ENCODE measurements around the gene METAP2.
A peak's percentile ranks its signal among the peaks of the same experiment; 100 is the strongest.
"Not testable (repeated sequence)": the region's sequence is repeated elsewhere in the genome, so short reads cannot be mapped to it uniquely, and the experiment has no call there.

Gene METAP2

GRCh38 chr12:95453881-95454280 lies 20.1 kb upstream of the METAP2 start:
- H3K36me3 Mint-ChIP-seq, DNase-seq, H3K4me1 Mint-ChIP-seq, H3K27ac Mint-ChIP-seq, H3K27me3 Mint-ChIP-seq, H3K4me3 Mint-ChIP-seq, CTCF ChIA-PET: not testable (repeated sequence)
- peaks cover 15% of the 10 kb centered on the region for H3K9me3 Mint-ChIP-seq

DNA sequence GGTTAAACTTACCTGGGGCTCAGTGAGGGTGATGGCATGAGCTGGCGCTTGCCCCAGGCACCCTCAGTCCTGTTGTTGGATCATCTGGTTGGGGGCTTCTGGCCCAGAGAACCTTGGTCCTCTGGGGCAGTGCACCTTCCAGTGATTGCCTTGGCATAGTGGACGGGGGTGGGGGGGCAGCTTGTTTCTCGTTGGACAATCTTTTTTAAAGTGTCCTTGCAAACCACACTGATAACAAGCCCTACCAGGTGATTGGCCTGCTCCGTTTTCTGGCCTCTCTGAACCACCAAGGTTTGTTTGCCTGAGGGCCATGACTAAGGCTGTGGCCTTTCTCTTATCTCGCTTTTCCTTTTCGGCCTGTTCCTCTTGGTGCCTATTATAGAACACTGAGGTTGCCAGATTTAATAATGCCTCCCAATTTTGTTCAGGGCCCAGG lies 19.2 kb upstream of the METAP2 start:
- CTCF ChIA-PET, DNase-seq, H3K4me3 Mint-ChIP-seq, H3K27me3 Mint-ChIP-seq, H3K27ac Mint-ChIP-seq, H3K36me3 Mint-ChIP-seq, H3K4me1 Mint-ChIP-seq: not testable (repeated sequence)
- peaks cover 16% of the 10 kb centered on the region for H3K9me3 Mint-ChIP-seq

- H3K4me3 Mint-ChIP-seq, H3K27me3 Mint-ChIP-seq, H3K36me3 Mint-ChIP-seq, H3K27ac Mint-ChIP-seq, DNase-seq, H3K4me1 Mint-ChIP-seq: not testable (repeated sequence)
- CTCF ChIA-PET = interaction anchor here (0.6 kb wide), 1 partner anchor 1313 kb away, joined by 4 read pairs; no protein-coding TSS in a partner anchor
- H3K9me3 Mint-ChIP-seq = peaks cover 16% of the 10 kb centered on the region
Observed at GRCh38 chr12:95457605-95458004, 16.3 kb upstream of the METAP2 start.

DNA sequence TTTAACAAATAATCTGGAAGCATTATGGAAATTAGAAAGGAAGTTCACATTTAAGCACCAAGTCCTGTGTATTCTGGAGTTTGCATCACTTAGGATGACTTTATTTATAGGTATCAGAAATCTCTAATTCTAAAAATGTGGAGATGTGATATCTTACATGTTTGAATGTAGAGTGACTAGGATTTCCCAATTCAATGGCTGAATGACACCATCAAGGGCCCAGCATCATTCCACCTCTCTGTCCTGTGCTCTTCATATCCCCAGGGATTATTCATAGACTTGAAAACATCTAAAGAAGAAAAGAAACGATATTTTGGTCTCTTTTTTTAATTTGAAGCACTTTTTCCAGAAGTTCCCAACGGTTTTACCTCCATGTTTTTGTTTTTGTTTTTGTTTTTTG lies 15.2 kb upstream of the METAP2 start:
- no peak for DNase-seq
- H3K9me3 Mint-ChIP-seq = peaks cover 16% of the 10 kb centered on the region
- H3K27ac Mint-ChIP-seq = no peak overlapping the region
- CTCF ChIA-PET = no interaction called here
- no peak overlapping the region for H3K4me3 Mint-ChIP-seq
- peaks cover 6% of the 10 kb centered on the region for H3K27me3 Mint-ChIP-seq
- no peaks in the 10 kb centered on the region for H3K4me1 Mint-ChIP-seq
- no peaks in the 10 kb centered on the region for H3K36me3 Mint-ChIP-seq

DNA sequence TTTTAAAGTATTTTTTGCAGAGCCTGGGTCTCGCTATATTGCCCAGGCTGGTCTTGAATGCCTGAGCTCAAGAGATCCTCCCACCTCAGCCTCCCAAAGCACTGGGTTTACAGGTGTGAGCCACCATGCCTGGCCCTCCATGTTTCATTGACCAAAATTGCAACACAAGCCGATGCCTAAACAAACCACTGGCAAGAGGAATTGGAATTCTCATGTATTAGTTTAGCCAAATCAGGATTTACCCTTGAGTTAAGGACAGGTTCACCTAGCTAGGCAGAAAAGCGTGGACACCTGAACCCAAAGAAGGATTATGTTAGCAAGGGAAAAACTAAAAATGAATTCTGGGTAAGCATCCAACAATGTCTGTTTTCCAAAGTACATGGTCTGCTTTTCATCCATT lies 14.6 kb upstream of the METAP2 start:
- peaks cover 6% of the 10 kb centered on the region for H3K27me3 Mint-ChIP-seq
- no peak overlapping the region for H3K27ac Mint-ChIP-seq
- DNase-seq = no peak
- H3K9me3 Mint-ChIP-seq = peaks cover 16% of the 10 kb centered on the region
- H3K36me3 Mint-ChIP-seq = no peaks in the 10 kb centered on the region
- H3K4me1 Mint-ChIP-seq = no peaks in the 10 kb centered on the region
- CTCF ChIA-PET = no interaction called here
- H3K4me3 Mint-ChIP-seq = no peak overlapping the region

- no peaks in the 10 kb centered on the region for H3K36me3 Mint-ChIP-seq
- H3K27ac Mint-ChIP-seq = no peak overlapping the region
- CTCF ChIA-PET = interaction anchor here (1.9 kb wide), 1 partner anchor 13 kb away, joined by 6 read pairs; no protein-coding TSS in a partner anchor
- H3K9me3 Mint-ChIP-seq = peaks cover 16% of the 10 kb centered on the region
- no peaks in the 10 kb centered on the region for H3K4me1 Mint-ChIP-seq
- no peak overlapping the region for H3K4me3 Mint-ChIP-seq
- DNase-seq = no peak
- peaks cover 6% of the 10 kb centered on the region for H3K27me3 Mint-ChIP-seq
Observed at GRCh38 chr12:95460105-95460504, 13.8 kb upstream of the METAP2 start.

- Mint-ChIP-seq H3K4me1 (no peaks in the 10 kb centered on the region), H3K27me3 (peaks cover 3% of the 10 kb centered on the region), H3K36me3 (no peaks in the 10 kb centered on the region), H3K4me3 (no peak overlapping the region), H3K27ac (no peak overlapping the region), H3K9me3 (peaks cover 14% of the 10 kb centered on the region)
- CTCF ChIA-PET = interaction anchor here (0.7 to 1.9 kb wide), 2 partner anchors 12 to 496 kb away, joined by 3 to 6 read pairs; no protein-coding TSS in a partner anchor
- no peak for DNase-seq
Observed at GRCh38 chr12:95460896-95461295, 13.1 kb upstream of the METAP2 start.

DNA sequence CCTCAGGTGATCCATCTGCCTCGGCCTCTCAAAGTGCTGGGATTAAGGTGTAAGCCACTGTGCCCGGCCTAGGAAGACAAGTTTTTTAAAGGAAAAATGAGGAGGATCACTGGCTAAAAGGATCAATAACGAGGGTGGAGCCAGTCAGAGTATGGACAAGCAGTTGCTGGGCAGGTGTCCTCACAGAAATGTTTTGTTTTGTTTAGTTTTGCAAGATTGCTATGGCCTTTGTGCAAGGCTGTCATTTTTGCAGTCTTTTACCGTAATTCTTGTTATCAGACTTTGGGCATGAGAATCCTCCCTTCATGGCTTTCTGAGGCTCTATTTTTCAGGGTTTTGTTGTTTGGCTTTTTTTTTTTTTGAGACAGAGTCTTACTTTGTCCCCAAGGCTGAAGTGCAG lies 11.9 kb upstream of the METAP2 start:
- Mint-ChIP-seq H3K27ac (no peak overlapping the region), H3K4me1 (no peaks in the 10 kb centered on the region), H3K9me3 (peaks cover 10% of the 10 kb centered on the region), H3K4me3 (no peak overlapping the region), H3K27me3 (no peaks in the 10 kb centered on the region), H3K36me3 (no peaks in the 10 kb centered on the region)
- no peak for DNase-seq
- CTCF ChIA-PET = interaction anchor here (1.9 kb wide), 1 partner anchor 11 kb away, joined by 6 read pairs; no protein-coding TSS in a partner anchor

DNA sequence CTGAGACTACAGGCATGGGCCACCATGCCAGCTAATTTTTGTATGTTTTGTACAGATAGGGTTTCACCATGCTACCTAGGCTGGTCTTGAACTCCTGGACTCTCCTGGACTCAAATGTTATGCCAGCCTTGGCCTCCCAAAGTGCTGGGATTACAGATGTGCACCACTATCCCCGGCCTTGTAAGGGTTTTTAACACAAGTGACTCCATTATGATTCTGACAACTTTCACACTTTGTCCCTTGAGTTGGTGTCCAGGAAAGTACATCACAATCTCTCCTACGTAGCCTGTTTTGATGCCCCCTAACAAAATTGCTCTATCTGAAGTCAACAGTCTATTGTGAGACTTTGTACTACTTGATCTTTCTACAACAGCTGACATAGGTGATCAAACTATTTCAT lies 11.4 kb upstream of the METAP2 start:
- Mint-ChIP-seq H3K4me3 (no peak overlapping the region), H3K4me1 (no peaks in the 10 kb centered on the region)
- CTCF ChIA-PET = no interaction called here

GRCh38 chr12:95463050-95463449 lies 10.9 kb upstream of the METAP2 start:
- DNase-seq = no peak
- H3K9me3 Mint-ChIP-seq = peaks cover 4% of the 10 kb centered on the region
- H3K36me3 Mint-ChIP-seq = no peaks in the 10 kb centered on the region
- H3K27ac Mint-ChIP-seq = no peak overlapping the region
- H3K27me3 Mint-ChIP-seq = no peaks in the 10 kb centered on the region
- H3K4me3 Mint-ChIP-seq = no peak overlapping the region
- H3K4me1 Mint-ChIP-seq = no peaks in the 10 kb centered on the region
- CTCF ChIA-PET = no interaction called here

More for the DNA sequence above, 11.4 kb upstream of the METAP2 start:
- peaks cover 8% of the 10 kb centered on the region for H3K9me3 Mint-ChIP-seq
- no peaks in the 10 kb centered on the region for H3K27me3 Mint-ChIP-seq
- H3K36me3 Mint-ChIP-seq = no peaks in the 10 kb centered on the region
- DNase-seq = no peak
- no peak overlapping the region for H3K27ac Mint-ChIP-seq

- not testable (repeated sequence) for H3K27ac Mint-ChIP-seq, H3K27me3 Mint-ChIP-seq, H3K9me3 Mint-ChIP-seq, H3K4me1 Mint-ChIP-seq, DNase-seq, H3K4me3 Mint-ChIP-seq, H3K36me3 Mint-ChIP-seq
- CTCF ChIA-PET = interaction anchor here (0.6 to 0.7 kb wide), 2 partner anchors 69 to 336 kb away, joined by 3 read pairs; no protein-coding TSS in a partner anchor
Observed at GRCh38 chr12:95463776-95464175, 10.2 kb upstream of the METAP2 start.

GRCh38 chr12:95465275-95465674 lies 8.7 kb upstream of the METAP2 start:
- Mint-ChIP-seq H3K4me1 (no peaks in the 10 kb centered on the region), H3K27ac (no peak overlapping the region)
- CTCF ChIA-PET = no interaction called here

DNA sequence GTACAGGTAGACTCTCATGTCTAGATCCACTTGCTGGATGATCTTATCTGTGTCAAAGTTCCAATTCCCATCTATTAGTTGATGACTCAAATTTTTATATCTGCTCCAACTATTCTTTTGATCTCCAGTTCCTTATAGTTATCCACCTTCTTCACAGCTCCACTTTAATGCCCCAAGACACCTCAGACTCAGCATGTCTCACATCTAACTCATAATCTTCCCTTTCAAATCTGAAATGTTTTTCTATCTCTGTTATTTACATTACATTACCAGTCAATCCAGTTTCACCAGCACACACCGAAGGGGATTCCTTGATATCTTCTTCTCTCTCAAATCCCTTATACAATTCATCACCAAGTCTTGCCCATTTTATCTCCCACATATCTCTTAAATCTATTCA lies 3.7 kb upstream of the METAP2 start:
- Mint-ChIP-seq H3K27me3 (no peaks in the 10 kb centered on the region), H3K4me1 (peaks cover 20% of the 10 kb centered on the region), H3K27ac (no peak overlapping the region), H3K4me3 (no peak overlapping the region), H3K36me3 (peaks cover 5% of the 10 kb centered on the region), H3K9me3 (no peaks in the 10 kb centered on the region)
- DNase-seq = no peak
- CTCF ChIA-PET = no interaction called here

More at GRCh38 chr12:95465275-95465674, 8.7 kb upstream of the METAP2 start:
- H3K4me3 Mint-ChIP-seq = no peak overlapping the region
- H3K27me3 Mint-ChIP-seq = no peaks in the 10 kb centered on the region
- no peaks in the 10 kb centered on the region for H3K36me3 Mint-ChIP-seq
- H3K9me3 Mint-ChIP-seq = no peaks in the 10 kb centered on the region
- no peak for DNase-seq

DNA sequence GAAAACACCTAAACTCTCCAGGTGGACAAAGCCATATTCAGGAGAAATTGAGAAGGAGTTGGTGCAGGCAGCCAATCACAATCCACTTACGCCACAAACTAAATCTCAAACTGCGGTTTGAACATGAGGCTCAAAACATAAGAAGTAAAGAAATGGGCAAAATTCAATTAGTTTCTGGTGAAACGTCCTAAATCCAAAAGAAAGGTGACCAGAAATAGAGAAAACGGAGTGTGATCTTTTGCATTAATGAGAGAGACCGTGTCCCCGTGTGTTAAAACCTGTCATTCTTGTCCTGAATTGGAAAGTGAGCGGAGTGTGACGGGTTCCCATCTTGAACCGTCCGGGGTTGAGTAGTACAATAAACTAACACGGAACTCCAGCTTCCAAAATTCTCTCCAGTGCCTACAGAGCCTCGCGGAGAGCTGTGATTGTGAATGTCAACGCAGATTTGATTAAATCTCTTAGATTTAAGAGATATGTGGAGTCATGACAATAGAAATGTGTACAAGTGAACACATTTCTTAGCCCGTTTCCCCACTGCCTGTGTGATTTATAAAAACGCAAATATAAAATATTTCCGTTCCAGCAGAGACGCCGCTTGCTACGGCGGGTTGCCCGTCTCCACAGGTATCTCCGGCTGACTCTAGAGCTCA lies 595 bp upstream of the METAP2 start:
- H3K27ac Mint-ChIP-seq = peak overlapping the region; percentile 98
- no peaks in the 10 kb centered on the region for H3K27me3 Mint-ChIP-seq
- H3K36me3 Mint-ChIP-seq = peaks cover 26% of the 10 kb centered on the region
- H3K4me3 Mint-ChIP-seq = peak overlapping the region; percentile 100
- peak; percentile 49 for DNase-seq
- peaks cover 44% of the 10 kb centered on the region for H3K4me1 Mint-ChIP-seq
- no peaks in the 10 kb centered on the region for H3K9me3 Mint-ChIP-seq
- CTCF ChIA-PET = interaction anchor here (1.0 to 1.7 kb wide), 3 partner anchors 12 to 256 kb away, joined by 3 to 6 read pairs (median 3); partner anchors contain the start of genes FGD6 and VEZT

- H3K27me3 Mint-ChIP-seq = no peaks in the 10 kb centered on the region
- peak overlapping the region; percentile 100 for H3K4me3 Mint-ChIP-seq
- H3K9me3 Mint-ChIP-seq = no peaks in the 10 kb centered on the region
- CTCF ChIA-PET = interaction anchor here (1.0 kb wide), 1 partner anchor 60 kb away, joined by 3 read pairs; no protein-coding TSS in a partner anchor
- no peak for DNase-seq
- H3K4me1 Mint-ChIP-seq = peaks cover 54% of the 10 kb centered on the region
- peak overlapping the region; percentile 98 for H3K27ac Mint-ChIP-seq
- peaks cover 36% of the 10 kb centered on the region for H3K36me3 Mint-ChIP-seq
Observed at GRCh38 chr12:95474660-95474958, 657 bp downstream of the METAP2 start.
